SK-N-SH treated with all-trans-retinoic acid at 6 μM for 48 hours (cell line): ENCODE results near the gene FRMD5.
A peak's percentile ranks its signal among the peaks of the same experiment; 100 is the strongest.

Experiments
- ATAC-seq: fragments of 200-7000 bp; cut with Tn5 transposase; 3 replicates; pipeline ENCODE4 v1.9.1; 2020; ENCODE audit warnings: mild to moderate bottlenecking, moderate library complexity
- ARNTL ChIP-seq: fragments of 450-650 bp; formaldehyde crosslinking; IDR thresholded peaks from 2 replicates; pipeline ENCODE4 v1.5.0; 2020; ENCODE audit warnings: low read depth, mild to moderate bottlenecking, moderate library complexity, borderline replicate concordance
- BACH2 ChIP-seq: fragments of 250-450 bp; sonication (Bioruptor Pico); IDR thresholded peaks from 2 replicates; pipeline ENCODE4 v1.9.0; 2021; ENCODE audit warnings: mild to moderate bottlenecking, borderline replicate concordance
- CREB5 ChIP-seq: fragments of 250-450 bp; sonication (Bioruptor Pico); IDR thresholded peaks from 2 replicates; pipeline ENCODE4 v1.5.1; 2020; ENCODE audit warnings: low read depth, mild to moderate bottlenecking, moderate library complexity
- CSDC2 ChIP-seq: fragments of 250-450 bp; sonication (Bioruptor Pico); IDR thresholded peaks from 2 replicates; pipeline ENCODE4 v1.5.0; 2020; ENCODE audit warnings: mild to moderate bottlenecking, moderate library complexity
- CSRNP3 ChIP-seq: fragments of 250-450 bp; sonication (Bioruptor Pico); IDR thresholded peaks from 2 replicates; pipeline ENCODE4 v1.5.1; 2021; ENCODE audit warnings: mild to moderate bottlenecking, moderate library complexity
- ESRRG ChIP-seq: fragments of 250-450 bp; sonication (Bioruptor Pico); IDR thresholded peaks from 2 replicates; pipeline ENCODE4 v1.6.1; 2021; ENCODE audit warnings: mild to moderate bottlenecking
- GLIS3 ChIP-seq: fragments of 250-450 bp; sonication (Bioruptor Pico); IDR thresholded peaks from 2 replicates; pipeline ENCODE4 v1.5.0; 2020; ENCODE audit warnings: mild to moderate bottlenecking, moderate library complexity
- ISL1 ChIP-seq: fragments of 250-450 bp; sonication (Bioruptor Pico); IDR thresholded peaks from 2 replicates; pipeline ENCODE4 v2.1.2; 2022; ENCODE audit warnings: mild to moderate bottlenecking, moderate library complexity
- OSR1 ChIP-seq: fragments of 250-450 bp; sonication (Bioruptor Pico); IDR thresholded peaks from 2 replicates; pipeline ENCODE4 v1.8.0; 2022; ENCODE audit warnings: moderate library complexity, mild to moderate bottlenecking, inconsistent platforms
- PATZ1 ChIP-seq: fragments of 250-450 bp; sonication (Bioruptor Pico); IDR thresholded peaks from 2 replicates; pipeline ENCODE4 v1.8.0; 2020; ENCODE audit warnings: mild to moderate bottlenecking, moderate library complexity, borderline replicate concordance
- POU6F1 ChIP-seq: fragments of 250-450 bp; sonication (Bioruptor Pico); IDR thresholded peaks from 2 replicates; pipeline ENCODE4 v1.8.0; 2021; ENCODE audit warnings: low read depth, mild to moderate bottlenecking, moderate library complexity, borderline replicate concordance
- PPARA ChIP-seq: fragments of 250-450 bp; sonication (Bioruptor Pico); IDR thresholded peaks from 2 replicates; pipeline ENCODE4 v1.5.0; 2020; ENCODE audit warnings: mild to moderate bottlenecking, borderline replicate concordance
- RARB ChIP-seq: fragments of 250-450 bp; sonication (Bioruptor Pico); IDR thresholded peaks from 2 replicates; pipeline ENCODE4 v1.8.0; 2021; ENCODE audit warnings: mild to moderate bottlenecking, moderate library complexity
- SNAI2 ChIP-seq: fragments of 250-450 bp; sonication (Bioruptor Pico); IDR thresholded peaks from 2 replicates; pipeline ENCODE4 v1.5.0; 2020; ENCODE audit warnings: mild to moderate bottlenecking, moderate library complexity
- TOX ChIP-seq: fragments of 250-450 bp; sonication (Bioruptor Pico); IDR thresholded peaks from 2 replicates; pipeline ENCODE4 v1.8.0; 2021; ENCODE audit warnings: mild to moderate bottlenecking, moderate library complexity, borderline replicate concordance
- ZC3H10 ChIP-seq: fragments of 250-450 bp; sonication (Bioruptor Pico); IDR thresholded peaks from 2 replicates; pipeline ENCODE4 v1.5.1; 2021; ENCODE audit warnings: mild to moderate bottlenecking, moderate library complexity
- ZNF565 ChIP-seq: fragments of 450-650 bp; formaldehyde crosslinking; conservative IDR thresholded peaks from 2 replicates; pipeline ENCODE4 v1.5.0; 2020; ENCODE audit warnings: low read depth, mild to moderate bottlenecking, moderate library complexity
- ZNF70 ChIP-seq: fragments of 450-650 bp; formaldehyde crosslinking; IDR thresholded peaks from 2 replicates; pipeline ENCODE4 v1.5.0; 2020; ENCODE audit warnings: mild to moderate bottlenecking, moderate library complexity
- ZNF8 ChIP-seq: fragments of 450-650 bp; formaldehyde crosslinking; IDR thresholded peaks from 2 replicates; pipeline ENCODE4 v1.5.0; 2020; ENCODE audit warnings: mild to moderate bottlenecking, moderate library complexity

Gene FRMD5

GRCh38 chr15:44215594-44215993 is 20.5 kb upstream of the FRMD5 start:
- peak; percentile 83; the same call in 1 of the 2 replicates for TF ChIP-seq RARB (CRISPR knock-in tag)
- no peak for TF ChIP-seq CSDC2 (CRISPR knock-in tag)
- no peak for TF ChIP-seq OSR1 (CRISPR knock-in tag)
- TF ChIP-seq CSRNP3 (CRISPR knock-in tag) = no peak
- peak; percentile 87 for TF ChIP-seq TOX (CRISPR knock-in tag)
- TF ChIP-seq ARNTL (CRISPR knock-in tag) = no peak
- TF ChIP-seq PATZ1 (CRISPR knock-in tag) = peak; percentile 77; the same call in 1 of the 2 replicates
- TF ChIP-seq CREB5 (CRISPR knock-in tag) = 0 out of 2 replicates have a peak, but pooled peaks have one; percentile 27
- no peak for TF ChIP-seq BACH2 (CRISPR knock-in tag)
- TF ChIP-seq ISL1 = peak; percentile 95
- no peak for TF ChIP-seq ZNF8 (CRISPR knock-in tag)
- TF ChIP-seq ESRRG (CRISPR knock-in tag) = 0 out of 2 replicates have a peak, but pooled peaks have one; percentile 10
- TF ChIP-seq ZNF70 (CRISPR knock-in tag) = no peak
- ATAC-seq = peak; percentile 90

GRCh38 chr15:44208956-44209355 is 13.9 kb upstream of the FRMD5 start:
- TF ChIP-seq ISL1 (no peak), PPARA (CRISPR knock-in tag) (no peak), CREB5 (CRISPR knock-in tag) (no peak), TOX (CRISPR knock-in tag) (no peak), RARB (CRISPR knock-in tag) (no peak), POU6F1 (CRISPR knock-in tag) (no peak), ZNF70 (CRISPR knock-in tag) (no peak), GLIS3 (no peak), CSRNP3 (CRISPR knock-in tag) (no peak), ZC3H10 (CRISPR knock-in tag) (no peak)
- ATAC-seq = no peak

- peak; percentile 75 for TF ChIP-seq ISL1
- TF ChIP-seq ESRRG (CRISPR knock-in tag) = no peak
- ATAC-seq = peak; percentile 87
These were observed 12.6 kb upstream of the FRMD5 start for GRCh38 chr15:44207643-44208042.

- no peak for ATAC-seq
- TF ChIP-seq CSDC2 (CRISPR knock-in tag) (no peak), SNAI2 (CRISPR knock-in tag) (no peak), ZNF565 (no peak), BACH2 (CRISPR knock-in tag) (no peak), GLIS3 (no peak), POU6F1 (CRISPR knock-in tag) (no peak), PATZ1 (CRISPR knock-in tag) (no peak), CSRNP3 (CRISPR knock-in tag) (no peak), ZNF8 (CRISPR knock-in tag) (no peak), RARB (CRISPR knock-in tag) (no peak)
These were observed 4.3 kb upstream of the FRMD5 start for GRCh38 chr15:44199393-44199792.
